PC-3 (cell line): ENCODE results near the gene ADAMTS17. TPM values are rescaled to one million over a fixed set of nuclear protein-coding genes. Genes with fewer than 3 reads are reported as not detected.

Source experiments
- ATAC-seq: fragments of 200-7000 bp; cut with Tn5 transposase; 2 replicates; pipeline ENCODE4 v1.9.1; 2020; ENCODE audit warnings: mild to moderate bottlenecking, moderate library complexity
- BruUV-seq: library from RNA; stranded (reverse); fragments of 400-500 nt; replicated peaks from 2 replicates; lab custom pipeline; 2021; lab: Mats Ljungman, UMichigan
- CTCF ChIA-PET: fragments of 300-600 bp; sonication (Branson Sonifier 250); formaldehyde crosslinking; loops from one replicate; lab custom pipeline; 2022; ENCODE audit warnings: antibody characterized with exemption; lab: Charles Lee
- POLR2A ChIA-PET: fragments of 300-600 bp; sonication (Branson Sonifier 250); formaldehyde crosslinking; loops from one replicate; lab custom pipeline; 2022; ENCODE audit warnings: antibody characterized with exemption; ENCODE audit not compliant: unreplicated experiment; lab: Charles Lee
- DNase-seq: peaks from one replicate; pipeline ENCODE4 v3.0.0-alpha.2; 2015
- H2AFZ ChIP-seq: fragments of 300-600 bp; sonication (generic); 2 replicates; pipeline ENCODE4 v1.6.0; 2016; ENCODE audit warnings: antibody characterized with exemption, low read length
- H3F3A ChIP-seq: fragments of 300-600 bp; sonication (generic); one replicate; pipeline ENCODE4 v1.6.0; 2017; ENCODE audit warnings: antibody characterized with exemption, low read length, control low read depth, mild to moderate bottlenecking; ENCODE audit not compliant: unreplicated experiment
- H3K27ac ChIP-seq: fragments of 300-600 bp; sonication (generic); 2 replicates; pipeline ENCODE4 v1.5.1; 2016; ENCODE audit warnings: mild to moderate bottlenecking, low read length
- H3K27me3 ChIP-seq: fragments of 300-600 bp; sonication (generic); 2 replicates; pipeline ENCODE4 v1.6.1; 2016; ENCODE audit warnings: low read length, mixed read lengths
- H3K36me3 ChIP-seq: fragments of 300-600 bp; sonication (generic); 2 replicates; pipeline ENCODE4 v1.6.1; 2016; ENCODE audit warnings: low read depth, mixed run types, low read length, mixed read lengths
- H3K4me1 ChIP-seq: fragments of 300-600 bp; sonication (generic); 2 replicates; pipeline ENCODE4 v1.5.1; 2016; ENCODE audit warnings: low read length; ENCODE audit not compliant: insufficient read depth
- H3K4me2 ChIP-seq: fragments of 300-600 bp; sonication (generic); 2 replicates; pipeline ENCODE4 v1.6.0; 2016; ENCODE audit warnings: low read length
- H3K4me3 ChIP-seq: fragments of 300-600 bp; sonication (generic); 2 replicates; pipeline ENCODE4 v1.5.1; 2016; ENCODE audit warnings: mild to moderate bottlenecking, low read length, mixed read lengths
- H3K79me2 ChIP-seq: fragments of 300-600 bp; sonication (generic); 2 replicates; pipeline ENCODE4 v1.6.1; 2017; ENCODE audit warnings: low read length, mixed read lengths
- H3K9ac ChIP-seq: fragments of 300-600 bp; sonication (generic); 2 replicates; pipeline ENCODE4 v1.6.0; 2016; ENCODE audit warnings: mild to moderate bottlenecking, low read length
- H3K9me2 ChIP-seq: fragments of 300-600 bp; sonication (generic); replicated peaks from 2 replicates; pipeline ENCODE4 v1.6.1; 2016; ENCODE audit warnings: mixed run types, low read length, mixed read lengths
- H3K9me3 ChIP-seq: fragments of 300-600 bp; sonication (generic); 2 replicates; pipeline ENCODE4 v1.6.1; 2016; ENCODE audit warnings: low read length, mixed read lengths
- H4K20me1 ChIP-seq: fragments of 300-600 bp; sonication (generic); 2 replicates; pipeline ENCODE4 v1.6.1; 2016; ENCODE audit warnings: low read length, mixed read lengths
- CTCF ChIP-seq: fragments of 300-600 bp; sonication (generic); conservative IDR thresholded peaks from 2 replicates; pipeline ENCODE4 v1.5.1; 2017; ENCODE audit warnings: antibody characterized with exemption, low read depth, mild to moderate bottlenecking, low read length
- EZH2 ChIP-seq: fragments of 300-600 bp; sonication (generic); IDR thresholded peaks from one replicate; pipeline ENCODE4 v1.6.1; 2017; ENCODE audit warnings: antibody characterized with exemption, mild to moderate bottlenecking, low read length; ENCODE audit not compliant: unreplicated experiment
- EZH2phosphoT487 ChIP-seq: fragments of 300-600 bp; sonication (generic); IDR thresholded peaks from 2 replicates; pipeline ENCODE4 v1.6.1; 2018; ENCODE audit warnings: mild to moderate bottlenecking, antibody characterized with exemption, low read length, borderline replicate concordance
- intact Hi-C: fragments of 100-400 bp; cut with micrococcal nuclease; formaldehyde crosslinking; loops from 2 replicates; pipeline ENCODE4 v1.9.0; 2023
- total RNA-seq: library from RNA; depleted of rRNA; stranded (reverse); fragments of >200 nt; gene quantifications from 2 replicates; pipeline ENCODE4 v1.2.3, GENCODE V29; 2014

The ADAMTS17 gene
- total RNA-seq, 1 experiment from 2014 or later, result 6.9 TPM

- no TSS peak for BruUV-seq
- CTCF ChIA-PET, result no interaction called here
- Histone ChIP-seq H3K9ac (no peak overlapping the region), H3F3A (no peaks in the 10 kb centered on the region), H3K36me3 (peaks cover 2% of the 10 kb centered on the region; the same call in 1 of the 2 replicates), H3K27ac (no peak overlapping the region), H2AFZ (no peak overlapping the region), H3K4me1 (no peaks in the 10 kb centered on the region), H3K9me3 (peaks cover 6% of the 10 kb centered on the region; the same call in 1 of the 2 replicates), H4K20me1 (no peaks in the 10 kb centered on the region), H3K4me2 (no peak overlapping the region), H3K27me3 (no peaks in the 10 kb centered on the region), H3K9me2 (no peaks in the 10 kb centered on the region), H3K4me3 (no peak overlapping the region), H3K79me2 (no peaks in the 10 kb centered on the region)
- POLR2A ChIA-PET, result no interaction called here
- no peak for DNase-seq
- no peak for ATAC-seq
- TF ChIP-seq CTCF (no peak), EZH2 (no peak), EZH2phosphoT487 (no peak)
- intact Hi-C loops, result no loop called here
These were observed 71.9 kb downstream of the ADAMTS17 start for GRCh38 chr15:100269831-100270230.

DNA sequence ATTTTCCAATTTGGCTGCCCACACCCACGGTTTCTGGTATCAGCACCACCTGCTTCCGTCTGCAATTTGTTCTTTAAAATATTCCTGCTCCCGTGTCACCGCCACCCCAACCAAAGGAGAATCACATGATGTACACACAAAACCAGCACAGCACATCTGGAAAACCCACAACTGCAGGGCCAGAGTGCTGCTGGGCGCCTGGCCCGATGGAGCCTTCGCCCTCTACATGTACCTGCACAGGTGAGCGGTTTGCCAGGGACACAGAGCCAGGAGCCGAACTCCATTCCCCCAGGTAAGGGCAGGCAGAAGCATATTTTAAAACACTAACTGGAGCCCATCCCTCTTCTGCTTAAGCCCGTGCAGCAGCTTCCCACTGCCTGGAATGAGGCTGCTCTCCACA lies 75.6 kb downstream of the ADAMTS17 start:
- CTCF ChIA-PET, result no interaction called here
- no peaks in the 10 kb centered on the region for H3K4me1 ChIP-seq
- H3K9me2 ChIP-seq, result no peaks in the 10 kb centered on the region
- no peak overlapping the region for H3K4me2 ChIP-seq
- ATAC-seq (no peak), DNase-seq (no peak)
- H3K9ac ChIP-seq, result no peak overlapping the region
- H3K9me3 ChIP-seq, result no peaks in the 10 kb centered on the region
- no peaks in the 10 kb centered on the region for H4K20me1 ChIP-seq
- H3K79me2 ChIP-seq, result no peaks in the 10 kb centered on the region
- no peak overlapping the region for H2AFZ ChIP-seq
- intact Hi-C loops, result no loop called here
- H3K27me3 ChIP-seq, result no peaks in the 10 kb centered on the region
- no peaks in the 10 kb centered on the region for H3K36me3 ChIP-seq
- no peak overlapping the region for H3K27ac ChIP-seq
- H3F3A ChIP-seq, result no peaks in the 10 kb centered on the region
- BruUV-seq, result no TSS peak
- POLR2A ChIA-PET, result no interaction called here
- TF ChIP-seq EZH2 (no peak), EZH2phosphoT487 (no peak), CTCF (no peak)
- no peak overlapping the region for H3K4me3 ChIP-seq

DNA sequence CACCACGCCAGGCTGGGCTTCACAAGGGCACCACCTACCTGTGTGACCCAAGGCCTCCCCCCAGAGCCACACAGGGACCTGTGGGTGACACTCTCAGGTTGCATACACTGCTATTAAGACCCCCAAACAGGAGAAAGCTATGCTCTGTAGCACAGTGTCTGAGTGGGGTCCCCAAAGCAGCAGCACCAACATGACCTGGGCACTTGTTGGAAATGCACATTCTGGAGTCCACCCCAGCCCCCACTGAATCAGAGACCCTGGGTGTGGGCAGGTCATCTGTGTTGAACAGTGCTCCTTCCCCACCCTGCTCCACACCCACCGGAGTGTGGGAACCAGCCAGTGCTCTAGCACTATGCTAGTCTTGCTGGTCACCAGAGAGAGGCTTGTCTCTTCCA lies 76.1 kb downstream of the ADAMTS17 start:
- H3F3A ChIP-seq, result no peaks in the 10 kb centered on the region

More for the DNA sequence above, 76.1 kb downstream of the ADAMTS17 start:
- Histone ChIP-seq H3K9me3 (no peaks in the 10 kb centered on the region), H3K27ac (no peak overlapping the region), H3K79me2 (no peaks in the 10 kb centered on the region), H3K9me2 (no peaks in the 10 kb centered on the region), H3K27me3 (no peaks in the 10 kb centered on the region), H3K36me3 (no peaks in the 10 kb centered on the region), H2AFZ (no peak overlapping the region), H3K4me3 (no peak overlapping the region), H3K9ac (no peak overlapping the region), H3K4me1 (no peaks in the 10 kb centered on the region), H3K4me2 (no peak overlapping the region), H4K20me1 (no peaks in the 10 kb centered on the region)
- ATAC-seq (no peak), DNase-seq (no peak)
- BruUV-seq, result no TSS peak
- TF ChIP-seq EZH2 (no peak), EZH2phosphoT487 (no peak)
- CTCF ChIA-PET, result no interaction called here
- POLR2A ChIA-PET, result no interaction called here
- intact Hi-C loops, result no loop called here
